Measurements from ENCODE around the gene DCLRE1B. TPM values are rescaled to one million over a fixed set of nuclear protein-coding genes. Genes with fewer than 3 reads are reported as not detected.

The DCLRE1B gene
- total and polyA plus RNA-seq, 9 of the 15 experiments (the other 6 are each of a cell fraction or from before 2014, with no cell fraction given) = 10.6 to 28.8 (median 17.2) TPM

GRCh38 chr1:113891631-113892220, 13.4 kb upstream of the DCLRE1B start:
- in situ Hi-C loops (cut with MboI) (no loop called here), intact Hi-C loops (cut with micrococcal nuclease) (no loop called here)
- no peaks in the 10 kb centered on the region for H3K79me2 ChIP-seq (ENCODE audit: control insufficient read depth, insufficient read depth, low read length)
- no peak overlapping the region for H3K4me3 ChIP-seq
- no peaks in the 10 kb centered on the region for H4K20me1 ChIP-seq (replicated peaks; ENCODE audit: control insufficient read depth, insufficient read depth, low read length)
- H3K9ac ChIP-seq (ENCODE audit: insufficient read depth in 1 of 2, low read depth in 2 of 2, low read length in 2 of 2) = no peak overlapping the region
- no peaks in the 10 kb centered on the region for H3K9me3 ChIP-seq (replicated peaks; ENCODE audit: control insufficient read depth, insufficient read depth, low read depth, low read length)
- POLR2A ChIA-PET = interaction anchor here (1.1 to 1.5 kb wide), 2 partner anchors 10 kb away, joined by 4 to 5 read pairs; no protein-coding TSS in a partner anchor
- peaks cover 0 to 9% of the 10 kb centered on the region in 2 experiments; a peak in 3 of 5 replicates for H3K4me1 ChIP-seq (replicated peaks in 1 of 2; ENCODE audit: control insufficient read depth in 2 of 2, insufficient read depth in 2 of 2, low read length in 2 of 2)
- no peak for FAIRE-seq
- no peak overlapping the region for H2AFZ ChIP-seq (ENCODE audit: low read depth, low read length)
- CTCF ChIA-PET (ENCODE audit: low intra/inter-chr PET ratio) = no interaction called here
- no peaks in the 10 kb centered on the region for H3K27me3 ChIP-seq (ENCODE audit: control insufficient read depth in 2 of 2, insufficient read depth in 2 of 2, low read length in 2 of 2)
- TF ChIP-seq GTF2E2 (tag; IDR thresholded peaks at IDR 0.05) = no peak
- no peak overlapping the region for H3K27ac ChIP-seq (ENCODE audit: extremely low read depth, low read depth, low read length)
- H3K36me3 ChIP-seq (ENCODE audit: control insufficient read depth, insufficient read depth, low read length) = peaks cover 21% of the 10 kb centered on the region; the same call in 2 of the 3 replicates
- H3K4me2 ChIP-seq (ENCODE audit: insufficient read depth, low read length) = no peak overlapping the region
- BruUV-seq (replicated peaks) = no TSS peak
- WGBS (ENCODE audit: insufficient coverage, low coverage, missing lambda C conversion rate) = 80% methylated on average over 7 of the region's 11 CpGs
- H3K9me1 ChIP-seq (ENCODE audit: control insufficient read depth, insufficient read depth, low read length) = no peaks in the 10 kb centered on the region
- no peak for DNase-seq (ENCODE audit: extremely low read depth in 1 of 4, low spot score in 3 of 4)
- no peak for ATAC-seq

GRCh38 chr1:113893267-113893666, 11.9 kb upstream of the DCLRE1B start:
- Histone ChIP-seq H3K4me2 (ENCODE audit: insufficient read depth, low read length) (no peak overlapping the region), H3K27me3 (ENCODE audit: control insufficient read depth in 2 of 2, insufficient read depth in 2 of 2, low read length in 2 of 2) (no peaks in the 10 kb centered on the region), H3K36me3 (ENCODE audit: control insufficient read depth, insufficient read depth, low read length) (peaks cover 34% of the 10 kb centered on the region; the same call in 2 of the 3 replicates), H3K9me3 (replicated peaks; ENCODE audit: control insufficient read depth, insufficient read depth, low read depth, low read length) (no peaks in the 10 kb centered on the region), H3K4me3 (no peak overlapping the region), H3K4me1 (replicated peaks in 1 of 2; ENCODE audit: control insufficient read depth in 2 of 2, insufficient read depth in 2 of 2, low read length in 2 of 2) (no peaks in the 10 kb centered on the region), H3K79me2 (ENCODE audit: control insufficient read depth, insufficient read depth, low read length) (no peaks in the 10 kb centered on the region), H3K9ac (ENCODE audit: insufficient read depth in 1 of 2, low read depth in 2 of 2, low read length in 2 of 2) (no peak overlapping the region), H3K9me1 (ENCODE audit: control insufficient read depth, insufficient read depth, low read length) (no peaks in the 10 kb centered on the region), H4K20me1 (replicated peaks; ENCODE audit: control insufficient read depth, insufficient read depth, low read length) (no peaks in the 10 kb centered on the region), H3K27ac (ENCODE audit: extremely low read depth, low read depth, low read length) (no peak overlapping the region), H2AFZ (ENCODE audit: low read depth, low read length) (no peak overlapping the region)
- WGBS (ENCODE audit: insufficient coverage, low coverage, missing lambda C conversion rate) = 62% methylated on average over 3 of the region's 3 CpGs
- DNase-seq (ENCODE audit: extremely low read depth in 1 of 4, low spot score in 3 of 4) (no peak), FAIRE-seq (no peak), ATAC-seq (no peak)
- CTCF ChIA-PET (ENCODE audit: low intra/inter-chr PET ratio) = no interaction called here
- in situ Hi-C loops (cut with MboI) (no loop called here), intact Hi-C loops (cut with micrococcal nuclease) (no loop called here)
- BruUV-seq (replicated peaks) = no TSS peak
- POLR2A ChIA-PET = interaction anchor here (0.5 to 1.5 kb wide), 8 partner anchors 11 to 1295 kb away, joined by 3 to 7 read pairs (median 4); partner anchors contain the start of gene AP4B1
- TF ChIP-seq TCF7 (IDR thresholded peaks at IDR 0.05; ENCODE audit: borderline replicate concordance) (no peak), MYC (IDR thresholded peaks at IDR 0.05; ENCODE audit: low read depth, low read length) (no peak), MYC (CRISPR knock-in tag; IDR thresholded peaks at IDR 0.05; ENCODE audit: borderline replicate concordance, low read depth) (no peak), TAF9B (IDR thresholded peaks at IDR 0.05; ENCODE audit: partially characterized antibody) (no peak), ZNF449 (CRISPR knock-in tag; IDR thresholded peaks at IDR 0.05) (no peak), ZNF696 (CRISPR knock-in tag; conservative IDR thresholded peaks at IDR 0.05) (no peak), WHSC1 (IDR thresholded peaks at IDR 0.05; ENCODE audit: low read length) (no peak), POLR3G (IDR thresholded peaks at IDR 0.05; ENCODE audit: extremely low read depth, insufficient read length, insufficient replicate concordance) (no peak), SMAD4 (CRISPR knock-in tag; conservative IDR thresholded peaks at IDR 0.05) (no peak), SRF (CRISPR knock-in tag; IDR thresholded peaks at IDR 0.05) (no peak), HDAC2 (IDR thresholded peaks at IDR 0.05) (no peak), MAFG (tag; conservative IDR thresholded peaks at IDR 0.05) (no peak)
- TF ChIP-seq, protein P1, sequence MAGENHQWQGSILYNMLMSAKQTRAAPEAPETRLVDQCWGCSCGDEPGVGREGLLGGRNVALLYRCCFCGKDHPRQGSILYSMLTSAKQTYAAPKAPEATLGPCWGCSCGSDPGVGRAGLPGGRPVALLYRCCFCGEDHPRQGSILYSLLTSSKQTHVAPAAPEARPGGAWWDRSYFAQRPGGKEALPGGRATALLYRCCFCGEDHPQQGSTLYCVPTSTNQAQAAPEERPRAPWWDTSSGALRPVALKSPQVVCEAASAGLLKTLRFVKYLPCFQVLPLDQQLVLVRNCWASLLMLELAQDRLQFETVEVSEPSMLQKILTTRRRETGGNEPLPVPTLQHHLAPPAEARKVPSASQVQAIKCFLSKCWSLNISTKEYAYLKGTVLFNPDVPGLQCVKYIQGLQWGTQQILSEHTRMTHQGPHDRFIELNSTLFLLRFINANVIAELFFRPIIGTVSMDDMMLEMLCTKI (IDR thresholded peaks at IDR 0.05; ENCODE audit: partially characterized antibody) = no peak

Data from K562 (cell line).